CD4-positive, alpha-beta memory T cell (primary cell): ENCODE data around the gene CCDC87. TPM values are rescaled to one million over a fixed set of nuclear protein-coding genes. Genes with fewer than 3 reads are reported as not detected.
"Not testable (repeated sequence)": the region's sequence is repeated elsewhere in the genome, so short reads cannot be mapped to it uniquely, and the experiment has no call there.

ENCODE experiments used
- CTCF ChIA-PET: fragments of 350-600 bp; sonication (Branson Sonifier 250); formaldehyde crosslinking; loops from one replicate; lab custom pipeline; 2021; ENCODE audit warnings: inconsistent platforms; ENCODE audit not compliant: partially characterized antibody; lab: Charles Lee
- POLR2A ChIA-PET: fragments of 350-600 bp; sonication (Branson Sonifier 250); formaldehyde crosslinking; loops from one replicate; lab custom pipeline; 2021; ENCODE audit not compliant: partially characterized antibody; lab: Charles Lee
- DNase-seq, 5 donors: peaks; one replicate each; pipeline versions ENCODE4 v3.0.0 to v3.0.0-alpha.2; 2020 to 2022; ENCODE audit warnings: mixed read lengths in 1 of 5
- H3K27ac ChIP-seq: one replicate; pipeline ENCODE4 v1.7.0; 2013; ENCODE audit warnings: low read depth, low read length
- H3K27me3 ChIP-seq: 2 replicates; pipeline ENCODE4 v1.7.0; 2013; ENCODE audit warnings: mild to moderate bottlenecking, low read length, moderate library complexity; ENCODE audit not compliant: insufficient read depth
- H3K36me3 ChIP-seq: 2 replicates; pipeline ENCODE4 v1.7.0; 2013; ENCODE audit warnings: mild to moderate bottlenecking, low read length, moderate library complexity; ENCODE audit not compliant: insufficient read depth
- H3K4me1 ChIP-seq: 2 replicates; pipeline ENCODE4 v1.7.0; 2013; ENCODE audit warnings: mild to moderate bottlenecking, low read length, moderate library complexity; ENCODE audit not compliant: insufficient read depth
- H3K4me3 ChIP-seq, 2 donors: one replicate each; pipeline ENCODE4 v1.7.0; 2013; ENCODE audit warnings: low read length in 2 of 2, mild to moderate bottlenecking in 1 of 2
- H3K9me3 ChIP-seq, 2 donors: one replicate each; pipeline ENCODE4 v1.7.0; 2013; ENCODE audit warnings: low read length in 2 of 2, control low read depth in 1 of 2; ENCODE audit not compliant: control insufficient read depth in 1 of 2
- H3K27ac Mint-ChIP-seq, 7 donors: one replicate each; pipeline ENCODE4 v1.8.0; 2020 to 2021; ENCODE audit warnings: mixed read lengths in 7 of 7, mild to moderate bottlenecking in 6 of 7, inconsistent platforms in 3 of 7, moderate library complexity in 3 of 7
- H3K27me3 Mint-ChIP-seq, 2 donors: one replicate each; pipeline ENCODE4 v1.8.0; 2020 to 2021; ENCODE audit warnings: mixed read lengths in 2 of 2
- H3K36me3 Mint-ChIP-seq, 2 donors: one replicate each; pipeline ENCODE4 v1.8.0; 2020 to 2021; ENCODE audit warnings: mixed read lengths in 2 of 2, inconsistent platforms in 1 of 2, mild to moderate bottlenecking in 1 of 2
- H3K4me1 Mint-ChIP-seq, 4 donors: one replicate each; pipeline ENCODE4 v1.8.0; 2020 to 2021; ENCODE audit warnings: mixed read lengths in 4 of 4, mild to moderate bottlenecking in 1 of 4
- H3K4me3 Mint-ChIP-seq, 8 donors: one replicate each; pipeline ENCODE4 v1.8.0; 2020 to 2021; ENCODE audit warnings: mixed read lengths in 8 of 8, mild to moderate bottlenecking in 7 of 8, moderate library complexity in 6 of 8, inconsistent platforms in 3 of 8
- H3K9me3 Mint-ChIP-seq, 8 donors: one replicate each; pipeline ENCODE4 v1.8.0; 2020 to 2021; ENCODE audit warnings: mixed read lengths in 8 of 8, mild to moderate bottlenecking in 5 of 8, inconsistent platforms in 3 of 8, moderate library complexity in 1 of 8
- intact Hi-C: fragments of 100-400 bp; cut with micrococcal nuclease; formaldehyde crosslinking; loops from one replicate; pipeline ENCODE4 v1.15.1; 2023
- polyA plus RNA-seq, 2 donors: library from polyadenylated mRNA; unstranded; fragments of 300-500 nt; fragmentation: Illumina TruSeq; gene quantifications; one replicate each; pipeline ENCODE4 v1.2.3, GENCODE V29; 2021
- total RNA-seq, 2 experiments: library from RNA; stranded (reverse); gene quantifications; one replicate each; pipeline ENCODE4 v1.2.3, GENCODE V29; 2021

Gene CCDC87, protein sequence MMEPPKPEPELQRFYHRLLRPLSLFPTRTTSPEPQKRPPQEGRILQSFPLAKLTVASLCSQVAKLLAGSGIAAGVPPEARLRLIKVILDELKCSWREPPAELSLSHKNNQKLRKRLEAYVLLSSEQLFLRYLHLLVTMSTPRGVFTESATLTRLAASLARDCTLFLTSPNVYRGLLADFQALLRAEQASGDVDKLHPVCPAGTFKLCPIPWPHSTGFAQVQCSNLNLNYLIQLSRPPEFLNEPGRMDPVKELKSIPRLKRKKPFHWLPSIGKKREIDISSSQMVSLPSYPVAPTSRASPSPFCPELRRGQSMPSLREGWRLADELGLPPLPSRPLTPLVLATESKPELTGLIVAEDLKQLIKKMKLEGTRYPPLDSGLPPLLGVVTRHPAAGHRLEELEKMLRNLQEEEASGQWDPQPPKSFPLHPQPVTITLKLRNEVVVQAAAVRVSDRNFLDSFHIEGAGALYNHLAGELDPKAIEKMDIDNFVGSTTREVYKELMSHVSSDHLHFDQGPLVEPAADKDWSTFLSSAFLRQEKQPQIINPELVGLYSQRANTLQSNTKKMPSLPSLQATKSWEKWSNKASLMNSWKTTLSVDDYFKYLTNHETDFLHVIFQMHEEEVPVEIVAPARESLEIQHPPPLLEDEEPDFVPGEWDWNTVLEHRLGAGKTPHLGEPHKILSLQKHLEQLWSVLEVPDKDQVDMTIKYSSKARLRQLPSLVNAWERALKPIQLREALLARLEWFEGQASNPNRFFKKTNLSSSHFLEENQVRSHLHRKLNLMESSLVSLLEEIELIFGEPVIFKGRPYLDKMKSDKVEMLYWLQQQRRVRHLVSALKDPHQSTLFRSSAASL
- total RNA-seq (not detected), polyA plus RNA-seq (under 1 TPM in 1 of 2 donors, not detected in 1; 0.34 TPM)

GRCh38 chr11:66592457-66593302 is at the start of gene CCDC87, which contains the start of gene CCS:
CCDC87 (minus strand) TSS chr11:66593063; CDS start chr11:66593015, 48 bp downstream.
CCS (plus strand) TSS chr11:66593185; CDS start chr11:66593262, 77 bp downstream.
- H3K4me1 ChIP-seq: peaks cover 35% of the 10 kb centered on the region
- no peaks in the 10 kb centered on the region for H3K36me3 ChIP-seq
- Mint-ChIP-seq H3K27ac (peak within 1 kb of the TSS; percentile 96 to 100 (median 100)), H3K36me3 (peaks cover 0 to 5% of the 10 kb centered on the region in 2 donors), H3K4me1 (peaks cover 16 to 42% (median 27%) of the 10 kb centered on the region in 4 donors), H3K9me3 (no peaks in the 10 kb centered on the region), H3K4me3 (peak within 1 kb of the TSS; percentile 98 to 100 (median 99)), H3K27me3 (no peaks in the 10 kb centered on the region)
- intact Hi-C loops: loop anchor here (1.0 to 2.0 kb wide), 5 partner anchors 24 to 250 kb away; partner anchors contain the start of genes ACTN3, RBM14, RBM4 and RBM4B
- H3K9me3 ChIP-seq: no peaks in the 10 kb centered on the region
- DNase-seq: peak; percentile 95 to 98 (median 97)
- ChIA-PET POLR2A (interaction anchor here (1.0 to 6.1 kb wide), 10 partner anchors 12 to 154 kb away, joined by 3 to 69 read pairs (median 4); partner anchors contain the start of genes DPP3, MRPL11, RBM14 and RBM4), CTCF (interaction anchor here (0.8 to 6.9 kb wide), 11 partner anchors 9 to 85 kb away, joined by 3 to 54 read pairs (median 5); partner anchors contain the start of genes RBM14, RBM4 and RBM4B)
- peak within 1 kb of the TSS; percentile 88 for H3K27ac ChIP-seq
- H3K4me3 ChIP-seq: peak within 1 kb of the TSS; percentile 71 to 98
- no peaks in the 10 kb centered on the region for H3K27me3 ChIP-seq

DNA sequence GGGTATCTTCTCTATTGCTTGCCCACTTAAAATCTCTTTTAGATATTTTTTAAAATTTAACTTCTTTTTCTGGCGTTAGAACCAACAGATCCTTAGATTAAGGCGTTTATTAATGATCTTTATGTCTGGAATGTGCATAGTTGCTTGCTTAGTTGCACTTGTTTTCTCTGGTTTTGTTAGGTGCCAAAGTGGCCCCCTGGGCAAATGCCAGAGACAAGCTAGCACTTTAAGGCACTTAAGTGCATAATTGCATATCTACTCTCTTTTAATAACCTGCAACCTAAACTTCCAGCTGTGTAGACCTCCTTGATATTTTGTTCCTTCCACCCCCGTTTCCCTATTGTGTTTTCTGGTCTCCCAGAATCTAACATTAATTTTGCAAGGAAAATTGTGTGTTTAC is 49.0 kb upstream of the CCDC87 start:
- CTCF ChIA-PET: interaction anchor here (1.7 kb wide), 1 partner anchor 37 kb away, joined by 4 read pairs; no protein-coding TSS in a partner anchor
- Histone ChIP-seq H3K36me3 (peaks cover 69% of the 10 kb centered on the region), H3K4me1 (peaks cover 83% of the 10 kb centered on the region), H3K4me3 (no peak overlapping the region), H3K27ac (peak overlapping the region; percentile 3), H3K9me3 (no peaks in the 10 kb centered on the region), H3K27me3 (no peaks in the 10 kb centered on the region)
- Mint-ChIP-seq H3K27ac (peak overlapping the region; percentile 24 to 99 (median 76)), H3K4me3 (peak overlapping the region; percentile 43 to 99 (median 89)), H3K27me3 (no peaks in the 10 kb centered on the region), H3K36me3 (peaks cover 71 to 91% of the 10 kb centered on the region in 2 donors), H3K4me1 (peaks cover 76 to 100% (median 85%) of the 10 kb centered on the region in 4 donors), H3K9me3 (peaks cover 0 to 7% (median 0%) of the 10 kb centered on the region in 8 donors)
- intact Hi-C loops: no loop called here
- POLR2A ChIA-PET: interaction anchor here (1.3 to 16.9 kb wide), 3 partner anchors 10 to 21 kb away, joined by 4 to 442 read pairs (median 4); partner anchors contain the start of gene RBM14
- no peak for DNase-seq

DNA sequence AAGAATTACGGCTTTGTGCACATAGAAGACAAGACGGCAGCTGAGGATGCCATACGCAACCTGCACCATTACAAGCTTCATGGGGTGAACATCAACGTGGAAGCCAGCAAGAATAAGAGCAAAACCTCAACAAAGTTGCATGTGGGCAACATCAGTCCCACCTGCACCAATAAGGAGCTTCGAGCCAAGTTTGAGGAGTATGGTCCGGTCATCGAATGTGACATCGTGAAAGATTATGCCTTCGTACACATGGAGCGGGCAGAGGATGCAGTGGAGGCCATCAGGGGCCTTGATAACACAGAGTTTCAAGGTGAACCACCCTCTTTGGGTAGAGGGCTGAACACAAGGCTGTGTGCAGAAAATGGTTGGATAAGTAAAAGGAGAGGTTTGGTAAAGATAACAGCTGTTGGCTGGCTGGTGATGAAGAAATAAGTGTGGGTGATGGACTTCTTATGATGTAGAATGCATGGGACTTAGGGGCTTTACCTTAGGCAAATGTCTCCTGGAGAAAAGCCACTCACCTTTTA is 47.0 kb upstream of the CCDC87 start:
- H3K27me3 ChIP-seq, H3K27me3 Mint-ChIP-seq, DNase-seq, intact Hi-C loops, H3K9me3 Mint-ChIP-seq, H3K9me3 ChIP-seq: not testable (repeated sequence)
- Histone ChIP-seq H3K27ac (peak overlapping the region; percentile 88), H3K36me3 (peaks cover 49% of the 10 kb centered on the region), H3K4me3 (peak overlapping the region; percentile 8 to 96), H3K4me1 (peaks cover 64% of the 10 kb centered on the region)
- Mint-ChIP-seq H3K27ac (peak overlapping the region; percentile 94 to 99 (median 99)), H3K36me3 (peaks cover 51 to 78% of the 10 kb centered on the region in 2 donors), H3K4me1 (peaks cover 60 to 88% (median 69%) of the 10 kb centered on the region in 4 donors), H3K4me3 (peak overlapping the region; percentile 97 to 99 (median 98))
- POLR2A ChIA-PET: interaction anchor here (1.2 to 16.9 kb wide), 9 partner anchors 9 to 94 kb away, joined by 5 to 442 read pairs (median 23); partner anchors contain the start of genes ACTN3, CCDC87, CCS and CTSF
- CTCF ChIA-PET: interaction anchor here (1.6 to 2.5 kb wide), 3 partner anchors 19 to 96 kb away, joined by 5 to 35 read pairs (median 5); partner anchors contain the start of gene RBM4B

DNA sequence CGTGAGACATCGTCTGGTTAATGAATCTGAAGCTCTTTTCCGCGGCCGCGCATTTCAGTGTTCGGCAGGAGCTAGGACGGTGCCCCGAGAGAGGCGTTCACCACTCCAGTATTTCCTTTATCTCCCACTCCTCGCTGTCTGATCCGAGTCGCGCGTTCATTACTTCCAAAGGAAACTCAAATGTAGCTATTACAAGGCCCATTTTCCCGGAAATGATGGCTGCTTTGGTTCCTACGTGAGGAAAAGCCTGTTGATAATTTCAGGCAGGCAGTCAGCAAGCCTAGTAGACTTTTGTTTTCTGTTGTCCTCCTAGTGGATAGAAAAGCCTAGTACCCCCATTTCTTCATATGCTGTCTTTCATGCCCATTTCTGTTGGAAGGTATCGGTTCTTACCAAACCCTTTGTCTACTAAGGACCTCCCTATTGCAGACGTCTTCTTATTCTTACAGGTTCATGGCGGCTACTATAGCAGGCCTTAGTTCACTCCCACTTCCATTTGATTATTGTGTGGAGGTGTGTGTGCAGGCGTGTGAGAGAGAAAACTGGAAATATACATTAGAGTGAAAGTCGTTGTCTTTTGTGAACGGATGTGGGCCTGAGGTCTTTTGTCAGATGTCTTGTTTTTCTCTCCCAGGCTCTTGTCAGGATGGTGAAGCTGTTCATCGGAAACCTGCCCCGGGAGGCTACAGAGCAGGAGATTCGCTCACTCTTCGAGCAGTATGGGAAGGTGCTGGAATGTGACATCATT is 46.4 kb upstream of the CCDC87 start:
- Mint-ChIP-seq H3K4me1 (peaks cover 56 to 88% (median 67%) of the 10 kb centered on the region in 4 donors), H3K27ac (peak overlapping the region; percentile 94 to 99 (median 99)), H3K36me3 (peaks cover 49 to 77% of the 10 kb centered on the region in 2 donors), H3K27me3 (no peaks in the 10 kb centered on the region), H3K9me3 (peaks cover 0 to 12% (median 0%) of the 10 kb centered on the region in 8 donors), H3K4me3 (peak overlapping the region; percentile 97 to 99 (median 98))
- H3K4me3 ChIP-seq: peak overlapping the region; percentile 63 to 96
- peak; percentile 43 to 64 (median 59) for DNase-seq
- H3K9me3 ChIP-seq: no peaks in the 10 kb centered on the region
- no peaks in the 10 kb centered on the region for H3K27me3 ChIP-seq
- H3K36me3 ChIP-seq: peaks cover 43% of the 10 kb centered on the region
- intact Hi-C loops: no loop called here
- peak overlapping the region; percentile 88 for H3K27ac ChIP-seq
- POLR2A ChIA-PET: interaction anchor here (0.9 to 16.9 kb wide), 21 partner anchors 9 to 322 kb away, joined by 4 to 442 read pairs (median 7); partner anchors contain the start of genes ACTN3, CCDC87, CCS and CD248
- peaks cover 57% of the 10 kb centered on the region for H3K4me1 ChIP-seq
- CTCF ChIA-PET: interaction anchor here (1.6 to 3.7 kb wide), 5 partner anchors 18 to 96 kb away, joined by 5 to 35 read pairs (median 19); partner anchors contain the start of genes CCDC87, CCS, RBM14 and RBM4B

DNA sequence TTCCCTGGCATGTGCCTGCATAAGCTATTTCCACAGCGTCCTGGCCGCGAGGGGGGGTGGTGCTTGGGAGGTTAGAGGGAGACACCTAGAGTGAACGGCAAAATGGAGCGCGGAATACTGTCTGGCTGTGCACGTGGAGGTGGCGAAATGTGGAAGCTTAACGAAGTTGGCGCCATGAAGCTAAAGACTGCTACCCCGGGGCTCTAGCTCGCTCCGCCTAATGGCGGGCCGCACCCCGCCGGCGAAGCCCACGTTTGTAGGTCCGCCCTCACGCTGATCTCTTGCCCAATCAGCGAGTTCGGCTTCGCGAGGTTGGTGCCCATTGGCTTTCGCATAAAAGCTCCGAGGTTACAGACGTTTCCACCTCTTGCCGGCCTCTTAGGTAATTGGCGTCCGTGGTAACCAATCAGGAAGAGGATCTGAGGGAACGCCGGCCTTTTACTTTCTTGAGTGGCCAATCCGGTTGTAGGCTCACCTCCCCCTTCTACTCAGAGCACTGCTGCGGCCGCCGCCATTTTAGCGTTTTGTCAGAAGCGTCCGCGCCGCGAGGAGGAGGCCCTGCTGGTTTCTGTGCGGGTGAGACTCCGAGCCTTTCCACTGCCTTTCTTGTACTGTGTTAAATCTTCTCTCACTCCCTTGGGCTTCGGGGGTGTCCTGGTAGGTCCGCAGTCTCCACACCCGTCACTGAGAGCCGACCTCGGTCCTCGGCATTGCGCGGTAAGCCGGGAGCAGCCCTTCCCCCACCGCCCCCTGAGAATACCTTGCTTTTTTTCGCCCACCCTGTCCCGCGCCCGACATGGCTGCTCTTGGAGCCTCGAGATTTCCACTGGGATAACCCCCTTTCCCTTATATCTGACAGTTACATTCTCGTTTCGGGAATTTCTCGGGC is 45.6 kb upstream of the CCDC87 start, which contains the start of gene RBM4:
RBM4 (plus strand) TSS at position 527 of the 889 bp plus-strand sequence. CDS start 1,009 bp downstream, outside the sequence.
- H3K27me3 ChIP-seq: no peaks in the 10 kb centered on the region
- Mint-ChIP-seq H3K27ac (peak within 1 kb of the TSS; percentile 94 to 99 (median 99)), H3K36me3 (peaks cover 41 to 70% of the 10 kb centered on the region in 2 donors)

More for the DNA sequence above, 45.6 kb upstream of the CCDC87 start, which contains the start of gene RBM4:
- no peaks in the 10 kb centered on the region for H3K27me3 Mint-ChIP-seq
- Histone ChIP-seq H3K27ac (peak within 1 kb of the TSS; percentile 88), H3K4me3 (peak within 1 kb of the TSS; percentile 63 to 96), H3K4me1 (peaks cover 49% of the 10 kb centered on the region), H3K36me3 (peaks cover 34% of the 10 kb centered on the region), H3K9me3 (no peaks in the 10 kb centered on the region)
- H3K4me1 Mint-ChIP-seq: peaks cover 48 to 81% (median 59%) of the 10 kb centered on the region in 4 donors
- intact Hi-C loops: loop anchor here (1.0 kb wide), 3 partner anchors 22 to 45 kb away; partner anchors contain the start of genes CCDC87, CCS, RBM14 and RBM4B
- ChIA-PET CTCF (interaction anchor here (0.6 to 3.7 kb wide), 13 partner anchors 11 to 95 kb away, joined by 3 to 35 read pairs (median 7); partner anchors contain the start of genes CCDC87, CCS, RBM14 and RBM4B), POLR2A (interaction anchor here (0.7 to 16.9 kb wide), 33 partner anchors 8 to 481 kb away, joined by 3 to 442 read pairs (median 5); partner anchors contain the start of genes ACTN3, CCDC87, CCS and CD248)
- DNase-seq: peak; percentile 95 to 99 (median 98)
- peak within 1 kb of the TSS; percentile 97 to 99 (median 98) for H3K4me3 Mint-ChIP-seq
- H3K9me3 Mint-ChIP-seq: peaks cover 0 to 12% (median 0%) of the 10 kb centered on the region in 8 donors
